Measurements from ENCODE around the gene KCTD14. TPM values are rescaled to one million over a fixed set of nuclear protein-coding genes. Genes with fewer than 3 reads are reported as not detected.

Gene KCTD14
- total RNA-seq, 1 experiment from 2014 or later = 17.6 TPM

DNA sequence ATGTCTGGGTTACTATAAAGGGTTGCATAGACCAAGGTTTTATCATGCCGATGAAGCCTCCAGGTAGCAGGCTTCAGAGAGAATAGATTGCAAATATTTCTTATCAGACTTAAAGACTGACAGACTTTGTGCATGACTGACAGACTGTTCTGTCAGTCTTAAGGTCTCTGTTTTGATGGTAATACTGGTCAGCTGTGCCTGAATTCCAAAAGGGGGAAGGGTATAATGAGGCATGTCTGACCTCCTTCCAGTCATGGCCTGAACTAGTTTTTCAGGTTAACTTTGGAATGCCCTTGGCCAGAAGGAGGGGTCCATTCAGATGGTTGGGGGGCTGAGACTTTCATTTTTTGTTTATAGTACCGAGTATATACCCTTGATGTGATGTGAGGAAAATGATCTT lies 4.7 kb upstream of the KCTD14 start:
- H3K36me3 Mint-ChIP-seq (ENCODE audit: insufficient read depth, unreplicated experiment) = peaks cover 9% of the 10 kb centered on the region
- TF ChIP-seq, protein P1, sequence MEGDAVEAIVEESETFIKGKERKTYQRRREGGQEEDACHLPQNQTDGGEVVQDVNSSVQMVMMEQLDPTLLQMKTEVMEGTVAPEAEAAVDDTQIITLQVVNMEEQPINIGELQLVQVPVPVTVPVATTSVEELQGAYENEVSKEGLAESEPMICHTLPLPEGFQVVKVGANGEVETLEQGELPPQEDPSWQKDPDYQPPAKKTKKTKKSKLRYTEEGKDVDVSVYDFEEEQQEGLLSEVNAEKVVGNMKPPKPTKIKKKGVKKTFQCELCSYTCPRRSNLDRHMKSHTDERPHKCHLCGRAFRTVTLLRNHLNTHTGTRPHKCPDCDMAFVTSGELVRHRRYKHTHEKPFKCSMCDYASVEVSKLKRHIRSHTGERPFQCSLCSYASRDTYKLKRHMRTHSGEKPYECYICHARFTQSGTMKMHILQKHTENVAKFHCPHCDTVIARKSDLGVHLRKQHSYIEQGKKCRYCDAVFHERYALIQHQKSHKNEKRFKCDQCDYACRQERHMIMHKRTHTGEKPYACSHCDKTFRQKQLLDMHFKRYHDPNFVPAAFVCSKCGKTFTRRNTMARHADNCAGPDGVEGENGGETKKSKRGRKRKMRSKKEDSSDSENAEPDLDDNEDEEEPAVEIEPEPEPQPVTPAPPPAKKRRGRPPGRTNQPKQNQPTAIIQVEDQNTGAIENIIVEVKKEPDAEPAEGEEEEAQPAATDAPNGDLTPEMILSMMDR (IDR thresholded peaks at IDR 0.05; ENCODE audit: unreplicated experiment) = no peak
- no TSS peak for BruUV-seq (replicated peaks)
- H3K27ac Mint-ChIP-seq (ENCODE audit: unreplicated experiment) = no peak overlapping the region
- CTCF ChIA-PET = no interaction called here
- DNase-seq = no peak
- no peaks in the 10 kb centered on the region for H3K27me3 Mint-ChIP-seq (ENCODE audit: unreplicated experiment)
- H3K4me1 Mint-ChIP-seq (ENCODE audit: low read depth, unreplicated experiment) = peaks cover 41% of the 10 kb centered on the region
- no peaks in the 10 kb centered on the region for H3K9me3 Mint-ChIP-seq (ENCODE audit: low read depth, unreplicated experiment)
- intact Hi-C loops (cut with micrococcal nuclease; ENCODE audit: unreplicated experiment) = no loop called here
- H3K4me3 Mint-ChIP-seq (ENCODE audit: low read depth, unreplicated experiment) = no peak overlapping the region

- H3K9me3 Mint-ChIP-seq (ENCODE audit: low read depth, unreplicated experiment) = no peaks in the 10 kb centered on the region
Measured at GRCh38 chr11:78025378-78025777, 2.3 kb upstream of the KCTD14 start.

GRCh38 chr11:78023426-78023825 lies 350 bp upstream of the KCTD14 start:
- no peaks in the 10 kb centered on the region for H3K9me3 Mint-ChIP-seq (ENCODE audit: low read depth, unreplicated experiment)
- intact Hi-C loops (cut with micrococcal nuclease; ENCODE audit: unreplicated experiment) = no loop called here
- no peaks in the 10 kb centered on the region for H3K27me3 Mint-ChIP-seq (ENCODE audit: unreplicated experiment)
- H3K27ac Mint-ChIP-seq (ENCODE audit: unreplicated experiment) = peak overlapping the region; percentile 87
- TF ChIP-seq, protein P1 (IDR thresholded peaks at IDR 0.05; ENCODE audit: unreplicated experiment) = no peak
- H3K4me1 Mint-ChIP-seq (ENCODE audit: low read depth, unreplicated experiment) = peaks cover 49% of the 10 kb centered on the region
- H3K36me3 Mint-ChIP-seq (ENCODE audit: insufficient read depth, unreplicated experiment) = peaks cover 22% of the 10 kb centered on the region
- BruUV-seq (replicated peaks) = no TSS peak
- peak overlapping the region; percentile 98 for H3K4me3 Mint-ChIP-seq (ENCODE audit: low read depth, unreplicated experiment)
- DNase-seq = no peak
- CTCF ChIA-PET = no interaction called here

More at GRCh38 chr11:78025378-78025777, 2.3 kb upstream of the KCTD14 start:
- Mint-ChIP-seq H3K27ac (ENCODE audit: unreplicated experiment) (no peak overlapping the region), H3K36me3 (ENCODE audit: insufficient read depth, unreplicated experiment) (peaks cover 22% of the 10 kb centered on the region), H3K4me1 (ENCODE audit: low read depth, unreplicated experiment) (peaks cover 56% of the 10 kb centered on the region), H3K27me3 (ENCODE audit: unreplicated experiment) (no peaks in the 10 kb centered on the region), H3K4me3 (ENCODE audit: low read depth, unreplicated experiment) (no peak overlapping the region)
- BruUV-seq (replicated peaks) = no TSS peak
- DNase-seq = no peak
- intact Hi-C loops (cut with micrococcal nuclease; ENCODE audit: unreplicated experiment) = no loop called here
- TF ChIP-seq, protein P1 (IDR thresholded peaks at IDR 0.05; ENCODE audit: unreplicated experiment) = no peak
- CTCF ChIA-PET = no interaction called here

DNA sequence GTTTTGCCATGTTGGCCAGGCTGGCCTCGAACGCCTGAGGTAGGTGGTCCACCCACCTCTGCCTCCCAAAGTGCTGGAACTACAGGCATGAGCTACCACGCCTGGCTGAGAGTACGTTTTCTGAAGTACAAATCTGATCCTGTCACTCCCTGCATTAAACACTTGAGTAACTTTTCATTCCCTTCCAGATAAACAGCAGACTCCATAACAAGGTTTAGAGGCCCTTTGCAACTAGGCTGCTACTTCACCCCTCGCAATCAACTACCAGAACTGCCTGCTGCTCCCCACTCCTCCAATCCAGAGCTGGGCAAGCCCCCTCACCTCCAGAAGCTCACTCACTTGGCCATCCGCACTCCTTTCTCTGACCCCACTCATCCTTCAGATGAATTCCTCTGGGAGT lies 1.5 kb downstream of the KCTD14 start:
- CTCF ChIA-PET = interaction anchor here (0.7 to 1.0 kb wide), 2 partner anchors 24 to 27 kb away, joined by 3 read pairs; no protein-coding TSS in a partner anchor
- intact Hi-C loops (cut with micrococcal nuclease; ENCODE audit: unreplicated experiment) = no loop called here
- Mint-ChIP-seq H3K27me3 (ENCODE audit: unreplicated experiment) (no peaks in the 10 kb centered on the region), H3K9me3 (ENCODE audit: low read depth, unreplicated experiment) (no peaks in the 10 kb centered on the region), H3K27ac (ENCODE audit: unreplicated experiment) (peak overlapping the region; percentile 87), H3K36me3 (ENCODE audit: insufficient read depth, unreplicated experiment) (peaks cover 22% of the 10 kb centered on the region), H3K4me3 (ENCODE audit: low read depth, unreplicated experiment) (peak overlapping the region; percentile 98), H3K4me1 (ENCODE audit: low read depth, unreplicated experiment) (peaks cover 43% of the 10 kb centered on the region)
- TF ChIP-seq, protein P1 (IDR thresholded peaks at IDR 0.05; ENCODE audit: unreplicated experiment) = no peak
- no TSS peak for BruUV-seq (replicated peaks)
- no peak for DNase-seq
